ENCODE measurements around the gene CAMKK1.

CAMKK1 gene

GRCh38 chr17:3827124-3827773 is 65.6 kb downstream of the CAMKK1 start:
- peaks cover 38 to 72% (median 38%) of the 10 kb centered on the region in 3 donors for H3K36me3 ChIP-seq
- H3K4me1 ChIP-seq, result peaks cover 0 to 21% (median 12%) of the 10 kb centered on the region in 4 donors
- intact Hi-C loops (cut with DNase I; ENCODE audit: low total_unique reads), result no loop called here

GRCh38 chr17:3826191-3826590 is 66.7 kb downstream of the CAMKK1 start:
- intact Hi-C loops (cut with DNase I; ENCODE audit: low total_unique reads), result no loop called here
- H3K4me3 ChIP-seq, result no peak overlapping the region
- H3K27ac ChIP-seq, result no peak overlapping the region
- no peak for TF ChIP-seq CTCF (IDR thresholded peaks at IDR 0.05)
- peaks cover 0 to 21% (median 12%) of the 10 kb centered on the region in 4 donors for H3K4me1 ChIP-seq
- no peaks in the 10 kb centered on the region for H3K27me3 ChIP-seq
- H3K36me3 ChIP-seq, result peaks cover 47 to 74% (median 49%) of the 10 kb centered on the region in 3 donors
- no peak for DNase-seq
- no peaks in the 10 kb centered on the region for H3K9me3 ChIP-seq

More at GRCh38 chr17:3827124-3827773, 65.6 kb downstream of the CAMKK1 start:
- no peak for TF ChIP-seq CTCF (IDR thresholded peaks at IDR 0.05)
- Histone ChIP-seq H3K27me3 (no peaks in the 10 kb centered on the region), H3K27ac (peak overlapping the region in 1 of 2 donors; percentile 45), H3K9me3 (no peaks in the 10 kb centered on the region), H3K4me3 (no peak overlapping the region)
- no peak for DNase-seq

- intact Hi-C loops (cut with DNase I; ENCODE audit: low total_unique reads), result no loop called here
- H3K9me3 ChIP-seq, result no peaks in the 10 kb centered on the region
- H3K4me1 ChIP-seq, result no peaks in the 10 kb centered on the region
- TF ChIP-seq CTCF (IDR thresholded peaks at IDR 0.05), result no peak
- DNase-seq, result no peak
- H3K4me3 ChIP-seq, result no peak overlapping the region
- peaks cover 86 to 99% (median 91%) of the 10 kb centered on the region in 3 donors for H3K36me3 ChIP-seq
- no peaks in the 10 kb centered on the region for H3K27me3 ChIP-seq
- no peak overlapping the region for H3K27ac ChIP-seq
Observed at GRCh38 chr17:3821101-3821500, 71.8 kb downstream of the CAMKK1 start.

GRCh38 chr17:3818786-3819185 is 74.1 kb downstream of the CAMKK1 start:
- H3K9me3 ChIP-seq, result no peaks in the 10 kb centered on the region
- no peak overlapping the region for H3K27ac ChIP-seq
- no peak for TF ChIP-seq CTCF (IDR thresholded peaks at IDR 0.05)
- no peak overlapping the region for H3K4me3 ChIP-seq
- DNase-seq, result no peak
- H3K4me1 ChIP-seq, result no peaks in the 10 kb centered on the region
- intact Hi-C loops (cut with DNase I; ENCODE audit: low total_unique reads), result no loop called here
- no peaks in the 10 kb centered on the region for H3K27me3 ChIP-seq
- peaks cover 91 to 100% (median 99%) of the 10 kb centered on the region in 3 donors for H3K36me3 ChIP-seq

GRCh38 chr17:3817851-3818605 is 74.8 kb downstream of the CAMKK1 start:
- H3K36me3 ChIP-seq, result peaks cover 91 to 100% (median 99%) of the 10 kb centered on the region in 3 donors
- DNase-seq, result no peak
- H3K9me3 ChIP-seq, result no peaks in the 10 kb centered on the region
- intact Hi-C loops (cut with DNase I; ENCODE audit: low total_unique reads), result no loop called here
- no peaks in the 10 kb centered on the region for H3K27me3 ChIP-seq
- H3K4me1 ChIP-seq, result no peaks in the 10 kb centered on the region
- no peak overlapping the region for H3K27ac ChIP-seq
- no peak for TF ChIP-seq CTCF (IDR thresholded peaks at IDR 0.05)
- H3K4me3 ChIP-seq, result no peak overlapping the region

Data from tibial artery (tissue), 4 donors.